Muscle of arm (tissue), 12 donors: ENCODE data around the gene GGT7. TPM values are rescaled to one million over a fixed set of nuclear protein-coding genes. Genes with fewer than 3 reads are reported as not detected.
"Not testable (repeated sequence)": the region's sequence is repeated elsewhere in the genome, so short reads cannot be mapped to it uniquely, and the experiment has no call there.

ENCODE experiments used
- DNase-seq: peaks from one replicate; pipeline ENCODE4 v3.0.0-alpha.2; 2013
- polyA plus RNA-seq, 12 donors: library from polyadenylated mRNA; unstranded; fragments of 120-200 nt; gene quantifications; one replicate each; pipeline ENCODE4 v1.2.1, GENCODE V29; 2013; ENCODE audit not compliant: insufficient read length in 12 of 12

The GGT7 gene
- polyA plus RNA-seq, 12 donors: 11.4 to 27.7 (median 14.4) TPM; not detected in 1

DNA sequence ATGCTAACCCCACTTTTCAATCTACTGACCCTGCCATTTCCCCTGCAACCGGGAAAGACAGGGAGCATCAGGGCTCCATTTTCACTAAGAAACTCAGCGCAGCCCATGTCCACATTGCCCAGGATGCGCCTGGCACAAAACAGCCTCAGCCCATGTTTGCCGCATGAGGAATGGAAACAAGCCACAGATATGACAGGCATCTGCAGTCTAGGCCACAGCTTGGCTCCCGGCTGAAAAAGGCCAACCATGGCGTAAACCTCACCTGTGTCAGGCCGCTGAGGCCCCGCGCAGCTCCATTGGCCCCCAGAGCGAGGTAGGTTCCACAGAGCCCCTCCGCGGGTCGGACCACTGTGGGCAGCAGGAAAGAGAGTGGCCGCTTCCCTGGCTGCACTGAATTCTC is 21.7 kb downstream of the GGT7 start:
- no peak for DNase-seq

GRCh38 chr20:34849778-34850177 is 22.9 kb downstream of the GGT7 start:
- DNase-seq: no peak

DNA sequence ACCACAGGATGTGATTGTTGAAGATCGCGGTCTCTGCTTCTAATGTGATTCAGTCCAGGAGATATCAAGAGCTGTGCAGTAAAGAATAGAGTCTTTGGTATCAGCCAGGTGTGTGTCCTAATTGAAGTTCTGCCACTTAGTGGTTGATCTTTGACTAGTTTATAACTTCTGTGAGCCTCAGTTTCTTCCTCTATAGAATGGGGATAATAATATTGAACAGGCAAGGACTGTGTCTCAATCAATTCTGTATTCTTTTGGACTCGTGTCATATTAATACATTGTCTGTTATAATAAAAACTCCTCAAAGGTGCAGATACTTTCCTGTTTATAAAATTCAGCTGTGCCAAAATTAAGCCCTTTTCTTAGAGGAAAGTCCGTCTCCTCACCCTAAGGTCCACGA is 24.1 kb downstream of the GGT7 start:
- no peak for DNase-seq

- DNase-seq: no peak
These were observed 29.2 kb downstream of the GGT7 start for GRCh38 chr20:34843421-34843820.

- DNase-seq: no peak
These were observed 30.5 kb downstream of the GGT7 start for GRCh38 chr20:34842143-34842542.

GRCh38 chr20:34834459-34834893 is 38.2 kb downstream of the GGT7 start:
- DNase-seq: peak; percentile 15

GRCh38 chr20:34831936-34832335 is 40.7 kb downstream of the GGT7 start:
- DNase-seq: no peak

DNA sequence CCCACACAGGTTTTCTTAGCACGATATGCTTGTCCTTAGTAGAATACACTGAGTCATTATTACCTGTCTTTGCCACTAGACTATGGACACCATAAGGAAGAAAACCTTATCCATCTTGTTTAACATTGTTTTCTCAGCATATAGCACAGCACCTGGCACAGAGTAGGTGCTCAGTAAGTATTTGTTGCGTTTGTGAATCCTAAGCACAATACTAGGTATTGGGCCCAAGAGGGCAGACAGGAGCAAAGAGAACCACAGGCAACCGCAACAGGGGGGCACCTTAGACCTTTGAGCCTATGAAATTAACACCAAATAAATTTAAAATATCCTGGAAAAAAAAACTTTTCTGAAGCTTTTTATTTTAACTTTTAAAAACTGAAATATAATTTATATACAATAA is 43.5 kb downstream of the GGT7 start:
- no peak for DNase-seq

GRCh38 chr20:34825530-34826362 is 46.9 kb downstream of the GGT7 start, which contains the start of gene NCOA6:
Gene NCOA6, minus strand, starts transcription at chr20:34825651. Its CDS starts 43,296 bp downstream, at chr20:34782355.
- peak; percentile 87 for DNase-seq

DNA sequence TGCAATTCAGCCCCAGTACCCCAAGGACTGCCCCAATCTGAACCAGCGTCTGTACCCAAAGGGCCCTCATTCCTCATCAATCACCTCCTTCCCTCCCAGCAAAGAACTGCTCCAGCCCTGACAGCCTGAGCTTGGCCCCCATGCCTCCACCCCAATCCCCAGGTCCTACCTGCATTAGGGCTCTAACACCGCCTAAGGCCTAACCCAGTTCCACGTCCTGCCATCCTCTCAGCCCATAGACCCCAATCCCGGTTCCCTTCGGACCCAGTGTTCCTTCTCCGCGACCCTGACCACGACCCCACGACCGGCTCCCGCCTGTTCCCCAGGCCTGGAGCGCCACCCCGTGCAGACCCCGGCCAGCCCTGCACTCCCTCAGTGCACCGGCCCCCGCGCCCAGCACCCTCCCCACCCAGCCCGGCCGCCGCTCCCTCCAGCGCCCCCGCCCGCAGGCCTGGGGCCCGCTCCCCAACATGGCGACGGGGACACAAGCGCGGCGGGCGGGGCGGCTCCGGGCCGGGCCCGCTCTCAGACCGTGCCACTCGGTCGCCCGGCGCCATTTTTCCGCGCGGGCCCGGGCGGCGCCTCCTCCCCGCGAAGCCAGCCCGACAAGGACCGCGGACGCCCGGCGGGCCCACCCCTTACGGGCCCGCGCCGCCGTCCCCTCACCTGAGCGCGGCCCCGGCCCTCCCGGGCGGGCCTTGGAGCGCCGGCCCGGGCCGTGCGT is 47.7 kb downstream of the GGT7 start:
- peak; percentile 35 for DNase-seq

GRCh38 chr20:34824452-34824805 is 48.2 kb downstream of the GGT7 start:
- peak; percentile 16 for DNase-seq

GRCh38 chr20:34824026-34824425 is 48.6 kb downstream of the GGT7 start:
- DNase-seq: no peak

DNA sequence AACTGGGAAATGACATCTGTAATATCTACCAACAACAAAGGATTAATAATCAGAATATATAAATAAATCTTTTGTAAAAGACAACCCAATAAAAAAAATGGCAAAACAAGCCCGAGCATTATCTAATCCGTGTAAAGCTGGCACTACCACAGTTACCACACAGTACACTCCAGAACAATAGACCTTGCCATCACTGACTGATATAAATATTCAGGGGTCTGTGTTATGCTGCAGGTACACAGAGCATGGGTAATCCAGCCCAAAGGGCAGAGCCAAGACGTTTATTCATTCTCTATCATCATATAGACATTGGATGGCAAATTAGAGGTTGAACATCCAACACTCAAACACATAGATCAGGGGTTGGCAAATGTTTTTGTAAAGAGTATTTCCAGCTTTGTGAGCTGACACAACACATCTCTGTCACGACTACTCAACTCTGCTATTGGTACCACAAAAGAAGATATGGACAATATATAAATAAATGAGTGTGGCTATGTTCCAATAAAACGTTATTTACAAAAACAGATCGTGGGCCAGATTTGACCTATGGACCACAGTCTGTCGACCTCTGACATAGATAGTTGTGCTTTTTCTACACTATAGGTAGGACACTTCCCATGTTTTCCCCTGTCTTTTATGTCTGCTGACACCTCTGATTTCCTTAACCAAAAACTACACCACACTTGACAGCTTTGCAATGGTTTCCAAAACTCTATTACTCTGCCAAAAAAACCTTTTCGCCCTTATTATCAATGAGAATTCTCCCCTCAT is 51.7 kb downstream of the GGT7 start:
- no peak for DNase-seq

GRCh38 chr20:34817801-34818200 is 54.9 kb downstream of the GGT7 start:
- no peak for DNase-seq

GRCh38 chr20:34817072-34817471 is 55.6 kb downstream of the GGT7 start:
- DNase-seq: no peak

DNA sequence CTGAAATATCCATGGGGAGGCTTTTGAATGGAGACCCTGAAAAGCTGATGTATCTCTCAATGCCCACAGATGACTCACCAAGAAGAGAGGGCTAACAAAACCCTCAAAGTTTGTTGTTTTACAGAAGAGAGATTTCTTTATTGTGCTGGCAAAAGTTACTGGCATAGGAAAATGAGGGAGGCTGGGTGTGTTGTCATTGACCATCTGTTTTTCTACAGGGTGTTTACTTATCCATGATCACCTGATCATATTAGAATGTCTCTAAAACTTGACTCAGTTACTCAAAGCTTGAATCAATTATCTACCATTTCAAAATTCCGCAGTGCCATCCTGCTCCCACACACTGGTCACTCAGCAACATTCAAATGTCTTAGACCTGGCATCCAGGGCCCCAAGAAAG is 57.0 kb downstream of the GGT7 start:
- DNase-seq: no peak

GRCh38 chr20:34808583-34808982 is 64.1 kb downstream of the GGT7 start:
- no peak for DNase-seq

DNA sequence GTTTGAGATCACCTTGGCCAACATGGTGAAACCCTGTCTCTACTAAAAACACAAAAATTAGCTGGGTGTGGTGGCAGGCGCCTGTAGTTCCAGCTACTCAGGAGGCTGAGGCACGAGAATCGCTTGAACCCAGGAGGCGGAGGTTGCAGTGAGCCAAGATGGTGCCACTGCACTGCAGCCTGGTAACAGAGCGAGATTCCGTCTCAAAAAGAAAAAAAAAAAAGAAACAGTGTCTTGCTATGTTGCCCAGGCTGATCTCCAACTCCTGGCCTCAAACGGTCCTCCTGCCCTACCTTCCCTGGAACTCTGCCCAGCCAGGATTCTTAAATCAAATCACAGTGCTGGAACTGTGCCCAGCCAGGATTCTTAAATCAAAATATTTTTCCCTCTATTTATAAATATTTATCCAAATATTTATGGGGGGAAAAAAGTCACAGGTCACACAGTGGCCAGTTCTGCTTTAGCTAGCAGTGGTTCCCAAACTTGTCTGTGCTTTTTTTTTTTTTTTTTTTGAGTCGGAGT is 64.7 kb downstream of the GGT7 start:
- not testable (repeated sequence) for DNase-seq

DNA sequence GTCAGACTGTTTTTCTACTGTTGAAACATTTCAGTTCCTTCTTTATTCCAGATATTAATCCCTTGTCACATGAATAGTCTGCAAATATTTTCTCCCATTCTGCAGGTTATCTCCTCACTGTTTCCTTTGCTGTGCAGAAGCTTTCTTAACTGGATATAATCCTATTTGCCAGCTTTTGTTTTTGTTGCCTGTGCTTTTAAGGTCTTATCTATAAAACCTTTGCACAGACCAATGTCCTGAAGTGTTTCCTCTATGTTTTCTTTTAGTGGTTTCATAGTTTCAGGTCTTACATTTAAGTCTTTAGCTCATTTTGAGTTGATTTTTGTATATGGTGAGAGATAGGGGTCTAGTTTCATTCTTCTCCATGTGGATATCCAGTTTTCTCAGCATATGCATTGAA is 66.4 kb downstream of the GGT7 start:
- DNase-seq: no peak

GRCh38 chr20:34798871-34799270 is 73.8 kb downstream of the GGT7 start:
- no peak for DNase-seq

DNA sequence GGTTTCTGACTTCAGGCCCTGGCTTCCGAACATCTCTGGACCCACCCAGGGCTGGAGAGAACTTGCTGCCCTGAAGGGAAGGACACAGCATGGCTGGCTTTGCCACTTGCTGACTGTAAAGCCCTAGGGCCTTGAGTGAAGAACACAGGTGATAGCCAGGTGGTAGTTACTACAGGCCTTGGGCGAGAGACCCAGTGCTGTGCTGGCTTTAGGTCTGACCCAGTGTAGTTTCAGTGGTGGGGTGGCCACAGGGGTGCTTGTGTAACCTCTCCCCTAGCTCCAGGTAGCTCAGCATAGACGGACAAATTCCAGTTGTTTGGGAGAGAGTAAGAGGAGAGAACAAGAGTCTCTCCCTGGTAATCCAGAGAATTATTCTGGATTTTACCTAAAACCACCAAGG is 74.3 kb downstream of the GGT7 start:
- DNase-seq: no peak
